Thyroid gland (tissue), 4 donors: ENCODE data around the gene CYP4F2. TPM values are rescaled to one million over a fixed set of nuclear protein-coding genes. Genes with fewer than 3 reads are reported as not detected.
"Not testable (repeated sequence)": the region's sequence is repeated elsewhere in the genome, so short reads cannot be mapped to it uniquely, and the experiment has no call there.

Experiments used
- DNase-seq, 2 donors: peaks; one replicate each; pipeline ENCODE4 v3.0.0-alpha.2; 2019
- H3K27ac ChIP-seq, 3 donors: fragments of 200-600 bp; sonication (generic); 1 replicate in 2 of 3; 2 replicates in 1 of 3; pipeline ENCODE4 v1.5.1; 2016 to 2019; ENCODE audit warnings: mild to moderate bottlenecking in 1 of 3, moderate library complexity in 1 of 3
- H3K27me3 ChIP-seq: fragments of 200-600 bp; sonication (generic); one replicate; pipeline ENCODE4 v1.5.1; 2019
- H3K36me3 ChIP-seq, 2 donors: fragments of 200-600 bp; sonication (generic); one replicate each; pipeline ENCODE4 v1.5.1; 2016 to 2019
- H3K4me1 ChIP-seq, 2 donors: fragments of 200-600 bp; sonication (generic); one replicate each; pipeline ENCODE4 v1.5.1; 2017 to 2019
- H3K4me3 ChIP-seq, 3 donors: fragments of 200-600 bp; sonication (generic); replicated peaks in 1 of 3; 1 replicate in 2 of 3; 2 replicates in 1 of 3; pipeline ENCODE4 v1.5.1; 2016; ENCODE audit warnings: mild to moderate bottlenecking in 1 of 3
- H3K9me3 ChIP-seq: fragments of 200-600 bp; sonication (generic); one replicate; pipeline ENCODE4 v1.5.1; 2017
- CTCF ChIP-seq, 6 experiments: fragments of 200-600 bp in 3 of 6; fragments of 450-650 bp in 3 of 6; sonication (generic) in 3 of 6; IDR thresholded peaks; one replicate each; pipeline ENCODE4 v1.5.1; 2016 to 2019; ENCODE audit warnings: antibody characterized with exemption in 6 of 6, mild to moderate bottlenecking in 2 of 6, inconsistent platforms in 1 of 6, moderate library complexity in 1 of 6
- POLR2A ChIP-seq, 2 donors: fragments of 450-650 bp; IDR thresholded peaks; one replicate each; pipeline ENCODE4 v1.6.1; 2017; ENCODE audit warnings: antibody characterized with exemption in 2 of 2, mild to moderate bottlenecking in 2 of 2, moderate library complexity in 1 of 2
- WGBS, 2 donors: methylation state at CpG; one replicate each; pipeline ENCODE4 v1.1.5; 2017; 5-methylcytosine and 5-hydroxymethylcytosine counted together
- intact Hi-C: fragments of 100-400 bp; cut with DNase I; formaldehyde crosslinking; loops from one replicate; pipeline ENCODE4 v1.15.1; 2023
- total RNA-seq, 4 donors: library from RNA; depleted of rRNA; stranded (reverse); fragments of >200 nt; gene quantifications; one replicate each; pipeline ENCODE4 v1.2.3, GENCODE V29; 2016

Gene CYP4F2
- total RNA-seq, 4 donors from 2014 or later, result not detected

GRCh38 chr19:15836330-15837220 is 61.3 kb downstream of the CYP4F2 start:
- Histone ChIP-seq H3K27me3 (no peaks in the 10 kb centered on the region), H3K36me3 (no peaks in the 10 kb centered on the region), H3K4me3 (peak overlapping the region; percentile 25 to 64 (median 44)), H3K27ac (peak overlapping the region; percentile 89 to 97 (median 92)), H3K9me3 (no peaks in the 10 kb centered on the region), H3K4me1 (peaks cover 0 to 6% of the 10 kb centered on the region in 2 donors)
- intact Hi-C loops, result no loop called here
- DNase-seq, result peak; percentile 97 to 98
- TF ChIP-seq CTCF (IDR thresholded peaks at IDR 0.05), result peak in 1 of 6 experiments; percentile 14
- TF ChIP-seq POLR2A (IDR thresholded peaks at IDR 0.05), result peak; percentile 38 to 83
- 0 to 1% methylated on average over 41 to 42 of the region's 65 CpGs for WGBS, 2 donors

GRCh38 chr19:15835565-15836329 is 62.1 kb downstream of the CYP4F2 start:
- H3K27me3 ChIP-seq, DNase-seq, intact Hi-C loops, H3K9me3 ChIP-seq, H3K4me1 ChIP-seq, H3K36me3 ChIP-seq: not testable (repeated sequence)
- 50 to 52% methylated on average over 11 of the region's 11 CpGs for WGBS, 2 donors
- Histone ChIP-seq H3K4me3 (peak overlapping the region; percentile 25 to 64 (median 44)), H3K27ac (peak overlapping the region; percentile 89 to 97 (median 92))

GRCh38 chr19:15834232-15834631 is 63.6 kb downstream of the CYP4F2 start:
- H3K36me3 ChIP-seq, DNase-seq, H3K4me1 ChIP-seq, intact Hi-C loops, H3K4me3 ChIP-seq, H3K27me3 ChIP-seq, H3K9me3 ChIP-seq, H3K27ac ChIP-seq: not testable (repeated sequence)
- 89 to 98% methylated on average over 3 of the region's 3 CpGs for WGBS, 2 donors

GRCh38 chr19:15831626-15832025 is 66.2 kb downstream of the CYP4F2 start:
- TF ChIP-seq POLR2A (IDR thresholded peaks at IDR 0.05), result no peak
- TF ChIP-seq CTCF (IDR thresholded peaks at IDR 0.05), result no peak
- Histone ChIP-seq H3K36me3 (no peaks in the 10 kb centered on the region), H3K27me3 (no peaks in the 10 kb centered on the region), H3K9me3 (no peaks in the 10 kb centered on the region), H3K4me3 (no peak overlapping the region), H3K4me1 (peaks cover 0 to 6% of the 10 kb centered on the region in 2 donors), H3K27ac (no peak overlapping the region)
- intact Hi-C loops, result no loop called here
- 88 to 89% methylated on average over 5 of the region's 5 CpGs for WGBS, 2 donors
- DNase-seq, result no peak

GRCh38 chr19:15829786-15830185 is 68.1 kb downstream of the CYP4F2 start:
- TF ChIP-seq CTCF (IDR thresholded peaks at IDR 0.05), result no peak
- TF ChIP-seq POLR2A (IDR thresholded peaks at IDR 0.05), result no peak
- Histone ChIP-seq H3K9me3 (no peaks in the 10 kb centered on the region), H3K36me3 (no peaks in the 10 kb centered on the region), H3K4me3 (no peak overlapping the region), H3K4me1 (no peaks in the 10 kb centered on the region), H3K27ac (no peak overlapping the region), H3K27me3 (no peaks in the 10 kb centered on the region)
- 75 to 83% methylated on average over 8 of the region's 8 CpGs for WGBS, 2 donors
- intact Hi-C loops, result no loop called here
- DNase-seq, result no peak

GRCh38 chr19:15829306-15829698 is 68.6 kb downstream of the CYP4F2 start:
- no peak overlapping the region for H3K27ac ChIP-seq
- H3K4me3 ChIP-seq, result no peak overlapping the region
- H3K9me3 ChIP-seq, result no peaks in the 10 kb centered on the region
- H3K4me1 ChIP-seq, result no peaks in the 10 kb centered on the region
- TF ChIP-seq POLR2A (IDR thresholded peaks at IDR 0.05) (no peak), CTCF (IDR thresholded peaks at IDR 0.05) (no peak)
- 91 to 92% methylated on average over 10 of the region's 10 CpGs for WGBS, 2 donors
- DNase-seq, result no peak
- H3K27me3 ChIP-seq, result no peaks in the 10 kb centered on the region
- H3K36me3 ChIP-seq, result no peaks in the 10 kb centered on the region
- intact Hi-C loops, result no loop called here

GRCh38 chr19:15828611-15829305 is 69.1 kb downstream of the CYP4F2 start:
- H3K36me3 ChIP-seq, H3K4me1 ChIP-seq, DNase-seq, H3K9me3 ChIP-seq, intact Hi-C loops, H3K4me3 ChIP-seq, H3K27ac ChIP-seq, H3K27me3 ChIP-seq: not testable (repeated sequence)
- 60 to 68% methylated on average over 13 of the region's 13 CpGs for WGBS, 2 donors
